Fibroblast of lung (primary cell): Measurements from ENCODE around the gene SIDT2.

ENCODE experiments used
- CTCF ChIP-seq, 2 donors: IDR thresholded peaks in 1 of 2; conservative IDR thresholded peaks in 1 of 2; 1 replicate in 1 of 2; 2 replicates in 1 of 2; pipeline ENCODE4 v1.5.1; 2011 to 2012; ENCODE audit warnings: low read length in 2 of 2, control low read depth in 1 of 2, inconsistent platforms in 1 of 2, low read depth in 1 of 2, mild to moderate bottlenecking in 1 of 2
- EZH2 ChIP-seq: IDR thresholded peaks from 2 replicates; pipeline ENCODE4 v1.5.1; 2012; ENCODE audit warnings: low read length, control low read depth, mild to moderate bottlenecking; ENCODE audit errors: missing control alignments

GRCh38 chr11:117198613-117199012, 20.1 kb downstream of the SIDT2 start:
- no peak for TF ChIP-seq CTCF (conservative IDR thresholded peaks at IDR 0.05 in 1 of 2, IDR thresholded peaks at IDR 0.05 in 1 of 2; ENCODE audit: low read depth in 1 of 2, low read length in 2 of 2)
- no peak for TF ChIP-seq EZH2
